HPDE6-E6E7 (cell line): Measurements from ENCODE around the gene CDC14A.
"Not testable (repeated sequence)": the region's sequence is repeated elsewhere in the genome, so short reads cannot be mapped to it uniquely, and the experiment has no call there.

Experiments used
- DNase-seq: peaks from one replicate; pipeline ENCODE4 v3.0.0; 2011; ENCODE audit warnings: missing footprints; ENCODE audit errors: extremely low spot score

Gene CDC14A

GRCh38 chr1:100362821-100363466, 10.6 kb downstream of the CDC14A start:
- DNase-seq: no peak

GRCh38 chr1:100363831-100364230, 11.5 kb downstream of the CDC14A start:
- no peak for DNase-seq

DNA sequence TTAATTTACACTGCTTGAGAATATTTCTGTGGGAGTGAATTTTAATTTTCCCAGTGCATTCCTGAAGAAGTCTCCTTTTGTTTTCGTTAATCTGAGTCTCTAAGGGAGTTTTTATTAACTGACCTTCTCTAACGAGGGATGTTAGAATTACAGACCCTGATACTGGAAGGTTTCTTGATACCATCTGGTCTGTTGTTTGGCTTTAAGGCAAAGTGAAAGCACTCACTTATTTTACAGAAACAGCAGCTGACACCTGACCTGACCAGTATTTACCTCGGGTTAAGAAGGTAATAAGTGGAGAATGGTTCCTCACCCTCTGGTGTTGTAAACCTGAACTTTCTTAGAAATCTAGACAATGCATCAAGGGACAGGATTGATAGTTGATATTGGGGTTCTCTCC, 12.4 kb downstream of the CDC14A start:
- DNase-seq: no peak

DNA sequence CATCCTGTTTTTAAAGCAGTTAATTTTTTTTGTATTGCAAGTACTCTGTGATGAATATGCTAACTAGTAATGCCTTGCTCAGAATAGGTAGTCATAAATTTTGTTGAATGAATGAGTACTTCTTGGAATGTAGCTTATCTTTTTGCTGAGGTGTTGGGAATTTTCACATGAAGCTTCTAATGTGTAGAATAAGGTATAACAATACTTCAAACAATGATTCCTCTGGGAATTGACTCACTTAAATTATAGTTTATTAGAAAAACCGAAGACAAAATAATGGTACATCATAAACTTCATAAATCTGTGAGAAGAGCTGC, 13.9 kb downstream of the CDC14A start:
- DNase-seq: no peak

DNA sequence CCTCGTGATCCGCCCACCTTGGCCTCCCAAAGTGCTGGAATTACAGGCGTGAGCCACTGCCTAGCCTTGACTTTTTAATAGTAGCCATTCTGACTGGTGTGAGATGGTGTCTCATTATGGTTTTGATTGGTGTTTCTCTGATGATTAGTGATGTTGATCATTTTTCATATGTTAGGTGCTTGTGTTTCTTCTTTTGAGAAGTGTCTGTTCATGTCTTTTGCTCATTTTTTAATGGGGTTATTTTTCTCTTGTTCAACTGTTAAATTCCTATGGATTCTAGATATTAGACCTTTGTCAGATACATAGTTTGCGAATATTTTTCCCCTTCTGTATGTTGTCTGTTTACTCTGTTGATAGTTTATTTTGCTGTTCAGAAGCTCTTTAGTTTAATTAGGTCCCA, 17.0 kb downstream of the CDC14A start:
- DNase-seq: not testable (repeated sequence)

DNA sequence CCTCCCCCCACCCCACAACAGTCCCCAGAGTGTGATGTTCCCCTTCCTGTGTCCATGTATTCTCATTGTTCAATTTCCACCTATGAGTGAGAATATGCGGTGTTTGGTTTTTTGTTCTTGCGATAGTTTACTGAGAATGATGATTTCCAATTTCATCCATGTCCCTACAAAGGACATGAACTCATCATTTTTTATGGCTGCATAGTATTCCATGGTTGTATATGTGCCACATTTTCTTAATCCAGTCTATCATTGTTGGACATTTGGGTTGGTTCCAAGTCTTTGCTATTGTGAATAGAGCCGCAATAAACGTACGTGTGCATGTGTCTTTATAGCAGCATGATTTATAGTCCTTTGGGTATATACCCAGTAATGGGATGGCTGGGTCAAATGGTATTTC, 21.6 kb downstream of the CDC14A start:
- not testable (repeated sequence) for DNase-seq

- DNase-seq: not testable (repeated sequence)
Observed at GRCh38 chr1:100376890-100377289, 24.6 kb downstream of the CDC14A start.

DNA sequence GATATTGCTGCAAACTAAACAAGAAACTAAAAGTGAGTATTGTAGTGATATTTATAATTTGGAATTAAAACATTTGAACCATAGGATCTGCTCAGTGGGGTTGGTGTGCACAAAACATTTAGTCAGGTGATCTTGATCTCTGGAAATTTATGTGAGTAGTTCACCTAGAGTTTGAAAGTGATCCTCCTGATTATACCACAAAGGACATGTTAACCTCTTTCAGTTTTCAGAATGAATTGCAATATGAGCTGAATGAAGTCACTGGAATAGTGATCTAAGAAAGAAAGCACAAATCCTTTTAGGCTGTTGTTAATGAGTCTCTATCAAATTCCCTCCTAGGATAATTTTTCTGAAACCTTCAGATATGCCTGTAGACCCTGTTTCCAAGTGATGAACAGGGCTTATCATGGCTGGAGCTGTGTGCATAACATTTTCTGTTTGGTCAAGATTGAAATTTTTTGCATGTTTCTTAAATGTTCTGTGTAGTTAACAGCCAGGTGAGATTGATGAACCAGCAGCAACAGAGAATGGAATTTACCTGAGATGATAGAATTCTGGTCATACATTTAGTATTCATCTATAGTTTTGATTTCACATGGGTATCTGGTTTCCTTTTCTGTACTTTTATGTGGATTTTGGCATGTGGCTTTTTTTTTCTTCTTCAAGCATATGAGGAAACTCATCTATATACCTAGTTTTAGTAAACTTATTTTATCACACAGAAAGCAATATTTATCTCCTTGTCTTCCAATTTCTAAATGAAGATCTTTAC, 25.5 kb downstream of the CDC14A start:
- DNase-seq: no peak

- DNase-seq: no peak
Observed at GRCh38 chr1:100378956-100379355, 26.6 kb downstream of the CDC14A start.

GRCh38 chr1:100380635-100381034, 28.3 kb downstream of the CDC14A start:
- DNase-seq: no peak

GRCh38 chr1:100382657-100383056, 30.4 kb downstream of the CDC14A start:
- no peak for DNase-seq

GRCh38 chr1:100383743-100384405, 31.6 kb downstream of the CDC14A start:
- DNase-seq: no peak

DNA sequence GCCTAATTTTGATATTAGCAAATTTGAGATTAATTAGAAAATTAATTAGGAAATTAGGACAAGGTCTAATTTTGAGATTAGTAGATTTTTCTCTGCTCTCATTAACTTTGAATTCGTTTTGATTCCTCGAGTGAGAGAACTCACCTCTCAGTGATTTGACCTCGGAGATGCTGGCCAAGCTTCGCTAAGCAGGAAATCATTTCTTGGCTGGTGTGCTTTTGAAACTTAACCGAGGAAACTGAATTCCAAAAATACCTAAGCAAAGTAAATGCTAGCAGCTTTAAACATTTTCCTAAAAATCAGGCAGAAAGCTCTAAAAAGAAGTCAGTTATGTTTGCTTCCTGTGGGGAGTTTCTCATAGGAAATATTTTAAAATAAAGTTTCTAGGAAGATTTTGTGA, 34.9 kb downstream of the CDC14A start:
- DNase-seq: no peak

DNA sequence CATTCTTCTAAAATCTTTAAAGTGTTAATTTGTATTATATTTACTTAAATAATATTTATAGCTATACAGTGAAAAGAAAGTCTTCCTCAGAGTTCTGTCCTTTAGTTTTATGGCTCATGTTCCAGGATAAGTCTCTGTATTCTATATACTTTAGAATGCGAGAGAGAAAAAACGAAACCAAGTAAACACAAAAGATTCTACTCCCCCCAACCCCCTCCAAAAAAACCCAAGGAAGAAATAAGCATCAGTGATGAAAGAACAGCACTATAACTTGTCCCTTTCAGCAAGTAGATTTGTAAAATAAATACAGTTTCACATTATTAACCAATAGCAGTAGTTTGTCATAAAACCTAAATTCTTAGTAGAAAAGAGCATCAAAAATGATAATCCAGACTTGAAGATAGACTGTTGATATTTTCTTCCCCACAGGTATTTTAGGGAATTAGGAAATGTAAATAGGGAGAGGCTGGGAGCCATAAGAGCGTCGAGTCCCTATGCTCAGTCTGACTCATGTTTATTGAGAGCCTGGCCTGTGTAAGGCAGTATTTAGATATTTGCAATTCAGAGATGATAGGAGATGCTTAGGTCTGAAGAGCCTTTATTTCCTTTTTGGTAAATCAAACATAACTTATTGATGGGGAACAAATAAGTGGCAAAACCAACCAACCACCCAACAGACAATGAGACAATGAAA, 35.5 kb downstream of the CDC14A start:
- no peak for DNase-seq

GRCh38 chr1:100390531-100390930, 38.2 kb downstream of the CDC14A start:
- no peak for DNase-seq

DNA sequence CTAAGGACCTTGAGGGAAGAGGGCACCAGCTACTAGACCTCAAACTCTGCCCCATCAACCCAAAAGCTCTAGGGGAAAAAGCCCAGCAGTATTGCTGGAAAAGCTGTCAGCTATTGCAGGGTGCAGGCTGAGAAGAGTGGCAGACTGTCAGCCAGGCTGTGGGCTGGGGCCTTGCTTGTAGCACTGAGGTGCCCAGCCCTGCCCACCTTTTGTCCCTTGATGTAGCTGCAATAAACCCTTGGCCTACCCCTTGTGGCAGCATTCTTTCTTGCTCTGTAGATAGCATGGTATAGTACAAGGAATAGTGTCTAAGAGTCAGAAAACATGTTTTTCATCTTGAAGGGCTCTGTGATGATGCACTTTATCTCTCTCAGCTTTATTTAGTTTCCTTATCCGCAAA, 39.4 kb downstream of the CDC14A start:
- DNase-seq: no peak

DNA sequence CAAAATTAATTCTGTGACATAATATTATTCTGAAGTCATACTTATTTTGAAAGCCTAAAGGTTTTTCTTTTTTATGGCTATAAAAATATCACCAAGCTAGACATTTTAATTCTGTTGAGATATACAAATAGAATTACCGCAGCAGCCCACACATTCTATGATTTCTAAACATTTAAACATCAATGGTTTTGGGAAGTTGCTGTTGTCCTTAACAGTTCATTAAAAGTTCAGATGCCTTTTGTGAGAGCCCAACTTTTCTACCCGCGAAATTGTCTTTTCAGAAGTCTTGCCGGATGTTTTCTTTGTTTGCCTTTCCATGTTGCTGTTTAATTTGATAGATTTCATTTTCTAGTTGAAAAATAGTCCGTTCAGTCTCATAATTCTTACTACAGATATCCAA, 40.5 kb downstream of the CDC14A start:
- DNase-seq: no peak

DNA sequence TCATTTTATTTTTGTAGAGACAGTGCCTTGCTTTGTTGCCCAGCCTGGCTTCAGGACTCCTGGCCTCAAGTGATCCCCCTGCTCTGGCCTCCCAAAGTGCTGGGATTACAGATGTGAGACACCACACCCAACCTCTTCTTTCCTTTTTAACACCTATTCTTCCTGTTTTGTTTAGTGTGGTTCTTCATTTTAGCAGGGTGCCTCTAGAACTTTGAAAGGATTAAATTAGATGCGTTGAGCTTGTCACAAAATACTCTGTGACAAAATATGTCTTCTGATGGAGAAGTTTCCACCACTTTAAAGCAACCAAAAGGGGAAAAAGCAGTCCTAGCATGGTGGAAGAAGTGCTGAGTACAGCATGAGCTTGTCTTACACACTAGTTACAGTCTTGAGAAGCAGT, 42.0 kb downstream of the CDC14A start:
- no peak for DNase-seq

DNA sequence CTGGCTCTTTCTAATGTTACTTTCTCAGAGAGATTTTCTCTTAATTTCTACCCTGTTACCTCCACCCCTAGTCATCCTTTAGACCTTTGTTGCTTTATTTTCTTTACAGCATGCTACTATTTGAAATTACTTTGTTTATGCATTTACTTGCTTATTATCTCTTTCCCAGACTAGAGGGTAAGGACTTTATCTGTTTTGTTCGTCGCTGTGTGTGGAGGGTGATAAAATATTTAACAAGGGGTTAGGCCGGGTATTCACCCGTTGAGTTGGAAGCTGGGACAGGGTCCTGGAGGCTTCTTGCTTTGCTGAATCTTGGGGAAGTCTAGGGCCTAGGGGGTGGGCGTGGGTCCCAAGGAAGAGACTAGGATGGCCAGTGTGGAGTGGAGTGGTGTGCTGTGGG, 43.6 kb downstream of the CDC14A start:
- DNase-seq: no peak

DNA sequence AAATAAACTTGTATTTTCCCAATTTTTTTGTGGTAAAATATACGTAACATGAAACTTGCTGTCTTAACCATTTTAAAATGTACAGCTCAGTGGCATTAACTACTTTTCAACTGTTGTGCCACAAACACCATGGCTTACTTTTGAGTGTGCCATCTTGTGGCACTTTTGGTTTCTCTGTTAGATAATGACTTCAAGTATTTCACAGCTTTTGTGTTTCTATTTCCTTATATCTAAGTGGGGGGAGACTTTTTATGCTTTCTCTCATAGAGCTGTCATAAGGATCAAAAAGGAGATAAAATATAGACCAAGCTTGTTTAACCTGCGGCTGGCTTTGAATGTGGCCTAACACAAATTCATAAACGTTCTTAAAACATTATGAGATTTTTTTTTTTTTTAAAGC, 44.3 kb downstream of the CDC14A start:
- DNase-seq: no peak

GRCh38 chr1:100397681-100398080, 45.4 kb downstream of the CDC14A start:
- DNase-seq: no peak

DNA sequence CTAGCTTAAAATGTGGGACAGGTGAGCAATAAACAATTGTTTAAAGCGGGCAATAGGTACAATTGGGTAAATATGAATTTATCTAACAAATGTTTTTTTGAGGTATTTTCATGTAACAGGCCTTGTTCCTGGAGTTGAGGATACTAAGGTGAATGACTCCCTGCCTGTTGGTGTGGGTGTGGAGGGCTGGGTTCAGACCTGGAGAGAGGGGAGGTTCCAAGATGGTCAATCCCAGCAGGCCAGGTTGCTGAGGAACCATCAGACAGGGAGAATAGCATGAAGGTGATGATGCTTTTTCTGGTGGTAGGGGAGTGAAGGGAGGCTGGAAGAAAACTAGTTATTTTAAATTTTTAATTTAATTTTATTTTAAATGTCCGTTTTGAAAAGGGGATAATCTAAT, 46.3 kb downstream of the CDC14A start:
- no peak for DNase-seq

DNA sequence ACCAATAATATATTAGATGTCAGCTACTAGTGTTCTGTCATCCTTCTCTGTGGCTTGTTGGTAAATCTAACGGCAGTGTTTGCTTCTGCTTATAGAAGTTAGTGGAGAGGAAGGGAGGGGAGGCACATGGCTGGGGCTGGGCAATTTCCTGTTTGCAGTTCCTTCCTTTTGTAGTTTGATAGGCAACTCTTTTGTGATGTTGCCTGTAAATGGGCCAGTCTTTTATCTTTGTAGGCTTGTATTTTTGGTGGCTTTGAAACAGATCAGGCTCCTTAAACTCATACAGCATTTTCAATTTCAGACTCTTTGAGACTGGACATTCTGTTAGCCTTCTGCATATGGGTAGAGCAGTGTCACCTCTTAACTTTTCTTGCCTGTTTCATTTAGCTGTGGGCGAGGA, 48.1 kb downstream of the CDC14A start:
- DNase-seq: no peak
